A673 (cell line): ENCODE results near the gene KCNA2. TPM values are rescaled to one million over a fixed set of nuclear protein-coding genes. Genes with fewer than 3 reads are reported as not detected.

Experiments used
- BruUV-seq: library from RNA; stranded (reverse); fragments of 400-500 nt; replicated peaks from 2 replicates; lab custom pipeline; 2021; lab: Mats Ljungman, UMichigan
- CTCF ChIA-PET: fragments of 300-600 bp; sonication (Branson Sonifier 250); formaldehyde crosslinking; loops from one replicate; lab custom pipeline; 2022; ENCODE audit warnings: antibody characterized with exemption; lab: Charles Lee
- POLR2A ChIA-PET: fragments of 300-600 bp; sonication (Branson Sonifier 250); formaldehyde crosslinking; loops from one replicate; lab custom pipeline; 2022; ENCODE audit warnings: antibody characterized with exemption; ENCODE audit not compliant: low non-redundant PET; lab: Charles Lee
- DNase-seq: peaks from one replicate; pipeline ENCODE4 v3.0.0-alpha.2; 2015; ENCODE audit warnings: low spot score
- H3K27ac ChIP-seq: fragments of 200-600 bp; sonication (generic); 2 replicates; pipeline ENCODE4 v1.5.1; 2016; ENCODE audit warnings: mixed run types, low read depth, mild to moderate bottlenecking, mixed read lengths, antibody characterized with exemption, low read length; ENCODE audit not compliant: poor library complexity, severe bottlenecking
- H3K27me3 ChIP-seq: fragments of 200-600 bp; sonication (generic); replicated peaks from 2 replicates; pipeline ENCODE4 v1.6.1; 2017; ENCODE audit warnings: mixed run types, low read depth, mild to moderate bottlenecking, mixed read lengths, antibody characterized with exemption, low read length; ENCODE audit not compliant: insufficient read depth, poor library complexity
- H3K36me3 ChIP-seq: fragments of 200-600 bp; sonication (generic); 2 replicates; pipeline ENCODE4 v1.6.1; 2016; ENCODE audit warnings: mixed run types, mild to moderate bottlenecking, mixed read lengths, antibody characterized with exemption, low read length; ENCODE audit not compliant: insufficient read depth, poor library complexity, severe bottlenecking
- H3K4me1 ChIP-seq: fragments of 200-600 bp; sonication (generic); 2 replicates; pipeline ENCODE4 v1.6.1; 2017; ENCODE audit warnings: mixed run types, mild to moderate bottlenecking, mixed read lengths, antibody characterized with exemption, low read length; ENCODE audit not compliant: insufficient read depth, poor library complexity, severe bottlenecking
- H3K4me3 ChIP-seq: fragments of 200-600 bp; sonication (generic); 2 replicates; pipeline ENCODE4 v1.5.1; 2016; ENCODE audit warnings: low read depth, mixed run types, mild to moderate bottlenecking, mixed read lengths, low read length; ENCODE audit not compliant: poor library complexity, severe bottlenecking
- H3K9me3 ChIP-seq: fragments of 200-600 bp; sonication (generic); 2 replicates; pipeline ENCODE4 v1.6.1; 2016; ENCODE audit warnings: mixed run types, low read depth, mild to moderate bottlenecking, mixed read lengths, antibody characterized with exemption, low read length; ENCODE audit not compliant: poor library complexity, severe bottlenecking
- CTCF ChIP-seq: fragments of 300-800, 200-600 bp; sonication (generic); conservative IDR thresholded peaks from 2 replicates; pipeline ENCODE4 v1.5.1; 2017; ENCODE audit warnings: low read depth, mild to moderate bottlenecking, antibody characterized with exemption, low read length, moderate library complexity, mixed read lengths
- EZH2 ChIP-seq: fragments of 200-600 bp; sonication (generic); IDR thresholded peaks from 2 replicates; pipeline ENCODE4 v1.6.1; 2017; ENCODE audit warnings: borderline replicate concordance, low read depth, mild to moderate bottlenecking, mixed read lengths, antibody characterized with exemption, low read length; ENCODE audit not compliant: poor library complexity, severe bottlenecking
- intact Hi-C: fragments of 100-400 bp; cut with micrococcal nuclease; formaldehyde crosslinking; loops from one replicate; pipeline ENCODE4 v1.10.0; 2022; ENCODE audit not compliant: unreplicated experiment
- total RNA-seq: library from RNA; stranded (reverse); gene quantifications from 2 replicates; pipeline ENCODE4 v1.2.3, GENCODE V29; 2021

The KCNA2 gene
- total RNA-seq, 1 experiment from 2014 or later = 46.6 TPM

DNA sequence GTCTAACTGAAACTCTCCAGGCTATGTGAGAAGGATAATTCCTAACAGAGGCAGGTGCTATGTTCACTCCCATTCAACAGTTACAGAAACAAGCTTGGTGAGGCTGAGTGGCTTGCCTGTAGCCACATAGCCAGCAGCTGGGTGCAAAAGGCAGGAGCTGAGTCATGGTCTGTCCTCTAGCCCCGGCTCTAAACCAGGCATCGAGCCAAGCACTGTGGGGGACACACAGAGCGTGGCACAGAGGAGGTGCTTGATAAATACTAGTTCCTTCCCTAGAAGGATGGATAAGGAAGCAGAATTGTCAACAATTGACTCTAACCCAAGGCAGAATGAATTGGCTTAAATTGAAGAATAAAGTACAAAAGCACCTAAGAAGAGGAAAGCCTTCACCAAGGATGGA is 10.4 kb upstream of the KCNA2 start:
- no TSS peak for BruUV-seq
- peaks cover 19% of the 10 kb centered on the region for H3K27me3 ChIP-seq
- no peak overlapping the region for H3K27ac ChIP-seq
- H3K4me3 ChIP-seq = no peak overlapping the region
- ChIA-PET CTCF (interaction anchor here (0.5 to 1.4 kb wide), 8 partner anchors 52 to 167 kb away, joined by 3 to 7 read pairs (median 4); no protein-coding TSS in a partner anchor), POLR2A (no interaction called here)
- intact Hi-C loops = no loop called here
- no peaks in the 10 kb centered on the region for H3K9me3 ChIP-seq
- peaks cover 30% of the 10 kb centered on the region for H3K4me1 ChIP-seq
- TF ChIP-seq EZH2 (no peak), CTCF (no peak)
- no peaks in the 10 kb centered on the region for H3K36me3 ChIP-seq
- DNase-seq = peak; percentile 78

DNA sequence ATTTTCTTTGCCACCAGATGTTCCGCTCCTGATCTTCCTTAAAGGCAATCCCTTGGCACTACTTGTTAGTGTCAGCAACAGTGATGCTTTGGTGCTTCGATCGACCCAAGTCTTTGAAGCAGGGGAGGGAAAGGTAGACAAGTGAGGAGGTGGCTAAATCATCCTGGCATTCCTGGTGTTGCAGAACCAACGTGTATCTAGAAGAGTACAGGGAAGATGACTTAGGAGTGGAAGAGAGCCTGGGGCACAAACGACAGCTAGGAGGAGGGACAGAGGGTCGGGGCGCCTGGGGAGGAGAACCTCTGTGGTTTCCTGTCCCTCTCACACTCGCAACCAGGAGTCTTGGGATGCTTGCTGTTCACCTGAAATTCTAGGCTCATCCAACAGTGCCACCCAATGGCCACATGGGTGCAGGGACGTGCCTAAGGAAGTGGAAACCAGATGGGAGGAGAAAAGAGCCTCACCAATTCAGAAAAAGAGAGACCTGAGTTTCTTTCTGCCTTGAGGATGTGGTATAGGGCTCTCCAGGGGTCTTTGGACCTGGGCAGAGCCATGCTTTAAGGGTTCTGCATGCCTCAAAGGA is 9.5 kb upstream of the KCNA2 start:
- H3K9me3 ChIP-seq = no peaks in the 10 kb centered on the region
- no peaks in the 10 kb centered on the region for H3K36me3 ChIP-seq
- H3K4me1 ChIP-seq = peaks cover 40% of the 10 kb centered on the region
- ChIA-PET POLR2A (no interaction called here), CTCF (interaction anchor here (1.0 to 1.3 kb wide), 2 partner anchors 60 to 63 kb away, joined by 3 to 7 read pairs; no protein-coding TSS in a partner anchor)
- intact Hi-C loops = loop anchor here (1.0 kb wide), 2 partner anchors 60 to 91 kb away; no protein-coding TSS in a partner anchor
- peaks cover 10% of the 10 kb centered on the region for H3K27me3 ChIP-seq
- peak; percentile 90 for DNase-seq
- H3K4me3 ChIP-seq = no peak overlapping the region
- H3K27ac ChIP-seq = no peak overlapping the region
- no peak for TF ChIP-seq EZH2
- TF ChIP-seq CTCF = peak; percentile 94
- no TSS peak for BruUV-seq

- Histone ChIP-seq H3K4me3 (no peak overlapping the region), H3K9me3 (no peaks in the 10 kb centered on the region), H3K36me3 (no peaks in the 10 kb centered on the region), H3K4me1 (peaks cover 62% of the 10 kb centered on the region), H3K27me3 (no peaks in the 10 kb centered on the region), H3K27ac (peak overlapping the region; percentile 96)
- DNase-seq = no peak
- BruUV-seq = no TSS peak
- intact Hi-C loops = no loop called here
- ChIA-PET POLR2A (no interaction called here), CTCF (interaction anchor here (0.7 kb wide), 1 partner anchor 404 kb away, joined by 4 read pairs; no protein-coding TSS in a partner anchor)
- no peak for TF ChIP-seq EZH2
- no peak for TF ChIP-seq CTCF
These were observed 6.0 kb upstream of the KCNA2 start for GRCh38 chr1:110612060-110612745.
